Liver (tissue), 9 donors: Measurements from ENCODE around the gene FAM8A1. TPM values are rescaled to one million over a fixed set of nuclear protein-coding genes. Genes with fewer than 3 reads are reported as not detected.
A peak's percentile ranks its signal among the peaks of the same experiment; 100 is the strongest.

Source experiments
- DNase-seq: peaks from one replicate; pipeline ENCODE4 v3.0.0-alpha.2; 2017; ENCODE audit warnings: low spot score
- H3K27ac ChIP-seq, 2 donors: one replicate each; pipeline ENCODE4 v1.7.0; 2013; ENCODE audit warnings: inconsistent platforms in 2 of 2, low read length in 2 of 2, control low read depth in 1 of 2, low read depth in 1 of 2, mild to moderate bottlenecking in 1 of 2
- H3K27me3 ChIP-seq, 4 donors: one replicate each; pipeline versions ENCODE4 v1.6.1 to v1.7.0; 2013; ENCODE audit warnings: low read length in 3 of 4, inconsistent platforms in 1 of 4, mild to moderate bottlenecking in 1 of 4, moderate library complexity in 1 of 4; ENCODE audit not compliant: control insufficient read depth in 4 of 4, insufficient read depth in 4 of 4
- H3K36me3 ChIP-seq, 4 donors: one replicate each; pipeline versions ENCODE4 v1.6.1 to v1.7.0; 2013; ENCODE audit warnings: low read length in 3 of 4, mild to moderate bottlenecking in 3 of 4, low read depth in 1 of 4, moderate library complexity in 1 of 4; ENCODE audit not compliant: control insufficient read depth in 4 of 4, insufficient read depth in 3 of 4
- H3K4me1 ChIP-seq, 4 donors: one replicate each; pipeline versions ENCODE4 v1.6.1 to v1.7.0; 2013; ENCODE audit warnings: low read length in 3 of 4, mild to moderate bottlenecking in 3 of 4, moderate library complexity in 1 of 4; ENCODE audit not compliant: control insufficient read depth in 4 of 4, insufficient read depth in 4 of 4
- H3K4me3 ChIP-seq, 3 donors: one replicate each; pipeline versions ENCODE4 v1.6.1 to v1.7.0; 2013; ENCODE audit warnings: low read length in 3 of 3, control low read depth in 1 of 3, low read depth in 1 of 3, mild to moderate bottlenecking in 1 of 3
- H3K9ac ChIP-seq, 2 donors: one replicate each; pipeline ENCODE4 v1.7.0; 2013; ENCODE audit warnings: low read length in 2 of 2, mild to moderate bottlenecking in 2 of 2, moderate library complexity in 2 of 2, control low read depth in 1 of 2, low read depth in 1 of 2
- H3K9me3 ChIP-seq, 4 donors: one replicate each; pipeline versions ENCODE4 v1.6.1 to v1.7.0; 2013; ENCODE audit warnings: low read length in 3 of 4; ENCODE audit not compliant: control insufficient read depth in 4 of 4
- EGR1 ChIP-seq, 2 donors: IDR thresholded peaks; 2 replicates each; pipeline ENCODE4 v1.6.1; 2016 to 2018; ENCODE audit warnings: antibody characterized with exemption in 2 of 2, low read depth in 2 of 2
- FOXA1 ChIP-seq: IDR thresholded peaks from 2 replicates; pipeline ENCODE4 v1.6.1; 2016; ENCODE audit warnings: antibody characterized with exemption
- FOXA2 ChIP-seq: IDR thresholded peaks from 2 replicates; pipeline ENCODE4 v1.6.1; 2016; ENCODE audit warnings: antibody characterized with exemption
- GABPA ChIP-seq, 2 donors: IDR thresholded peaks in 1 of 2; conservative IDR thresholded peaks in 1 of 2; 2 replicates each; pipeline ENCODE4 v1.6.1; 2016; ENCODE audit warnings: antibody characterized with exemption in 2 of 2, mild to moderate bottlenecking in 1 of 2, moderate library complexity in 1 of 2
- HNF4A ChIP-seq, 2 donors: conservative IDR thresholded peaks; 2 replicates each; pipeline ENCODE4 v1.6.1; 2016; ENCODE audit warnings: antibody characterized with exemption in 2 of 2, mild to moderate bottlenecking in 2 of 2
- HNF4G ChIP-seq: IDR thresholded peaks from 2 replicates; pipeline ENCODE4 v1.6.1; 2016; ENCODE audit warnings: antibody characterized with exemption
- JUND ChIP-seq, 2 donors: IDR thresholded peaks; 2 replicates each; pipeline ENCODE4 v1.6.1; 2016; ENCODE audit warnings: antibody characterized with exemption in 2 of 2
- MAX ChIP-seq: IDR thresholded peaks from 2 replicates; pipeline ENCODE4 v1.6.1; 2016; ENCODE audit warnings: antibody characterized with exemption
- NR2F2 ChIP-seq: IDR thresholded peaks from 2 replicates; pipeline ENCODE4 v1.6.1; 2016; ENCODE audit warnings: antibody characterized with exemption
- RAD21 ChIP-seq, 2 donors: IDR thresholded peaks; 2 replicates each; pipeline ENCODE4 v1.6.1; 2016; ENCODE audit warnings: antibody characterized with exemption in 2 of 2, mild to moderate bottlenecking in 2 of 2
- REST ChIP-seq: IDR thresholded peaks from 2 replicates; pipeline ENCODE4 v1.6.1; 2016; ENCODE audit warnings: antibody characterized with exemption, mild to moderate bottlenecking
- RXRA ChIP-seq, 2 donors: IDR thresholded peaks; 2 replicates each; pipeline ENCODE4 v1.6.1; 2017 to 2018; ENCODE audit warnings: antibody characterized with exemption in 2 of 2, mild to moderate bottlenecking in 1 of 2
- SP1 ChIP-seq: IDR thresholded peaks from 2 replicates; pipeline ENCODE4 v1.6.1; 2018; ENCODE audit warnings: antibody characterized with exemption, mild to moderate bottlenecking
- TAF1 ChIP-seq: conservative IDR thresholded peaks from 2 replicates; pipeline ENCODE4 v1.6.1; 2016; ENCODE audit warnings: antibody characterized with exemption, mild to moderate bottlenecking
- YY1 ChIP-seq: IDR thresholded peaks from 2 replicates; pipeline ENCODE4 v1.6.1; 2016; ENCODE audit warnings: antibody characterized with exemption, mild to moderate bottlenecking
- WGBS: extraction: QIAGEN DNeasy Blood & Tissue Kit; methylation state at CpG from one replicate; pipeline ENCODE4 v1.1.7; 2013; 5-methylcytosine and 5-hydroxymethylcytosine counted together
- polyA plus RNA-seq, 2 donors: library from polyadenylated mRNA; stranded (reverse) in 1 of 2; unstranded in 1 of 2; fragments of 200-250 nt in 1 of 2; fragments of >200 nt in 1 of 2; fragmentation: Nextera tagmentation in 1 of 2; extraction: Ambion mirVana in 1 of 2; gene quantifications; one replicate each; pipeline versions ENCODE4 v1.2.1 to v1.2.3, GENCODE V29; 2013 to 2015
- total RNA-seq, 2 donors: library from RNA; depleted of rRNA; stranded (reverse); fragments of >200 nt; gene quantifications; one replicate each; pipeline ENCODE4 v1.2.3, GENCODE V29; 2014
- TF ChIP-seq, protein P1 (sequence below): fragments of 150-350 bp; IDR thresholded peaks from 2 replicates; pipeline ENCODE4 v1.5.1; 2017; ENCODE audit warnings: improper control_type of control experiment, low read depth, low read length; ENCODE audit not compliant: missing input control
- TF ChIP-seq, protein P2 (sequence below): IDR thresholded peaks from 2 replicates; pipeline ENCODE4 v1.6.1; 2016; ENCODE audit warnings: antibody characterized with exemption
- TF ChIP-seq, protein P3 (sequence below): IDR thresholded peaks from 2 replicates; pipeline ENCODE4 v1.6.1; 2016; ENCODE audit warnings: antibody characterized with exemption
- donor health status: healthy.
- donor health status: healthy.
- donor health status: healthy.
- donor health status: healthy.
- donor health status: healthy.

FAM8A1 gene
- total and polyA plus RNA-seq, 4 donors: 20.7 to 47.2 (median 20.9) TPM

DNA sequence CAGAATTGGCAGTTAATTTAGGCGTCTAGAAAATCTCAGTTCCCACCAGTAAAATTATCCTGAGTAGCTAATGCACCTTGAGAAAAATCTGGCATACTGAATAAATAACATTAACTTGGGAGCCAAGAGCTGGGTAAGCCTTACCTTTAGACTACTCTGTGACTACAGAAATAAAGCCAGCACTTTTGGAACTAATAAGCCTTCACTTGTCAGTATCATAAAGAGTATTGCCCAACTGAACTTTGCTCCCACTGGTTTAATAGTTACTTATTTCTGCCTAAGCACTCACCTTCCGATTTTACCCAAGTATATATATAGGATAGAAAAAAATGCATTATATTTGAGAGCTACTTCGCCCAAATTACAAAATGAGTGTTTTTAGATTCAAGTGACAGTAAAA lies 10.7 kb downstream of the FAM8A1 start:
- no peaks in the 10 kb centered on the region for H3K9me3 ChIP-seq
- H3K4me3 ChIP-seq: no peak overlapping the region
- H3K4me1 ChIP-seq: peaks cover 8 to 41% (median 25%) of the 10 kb centered on the region in 4 donors
- H3K27me3 ChIP-seq: no peaks in the 10 kb centered on the region
- DNase-seq: no peak
- TF ChIP-seq GABPA (IDR thresholded peaks at IDR 0.05 in 1 of 2, conservative IDR thresholded peaks at IDR 0.05 in 1 of 2): peak in 1 of 2 donors; percentile 17
- no peak for TF ChIP-seq MAX
- peak; percentile 54 for TF ChIP-seq SP1
- TF ChIP-seq NR2F2: no peak
- TF ChIP-seq EGR1 (IDR thresholded peaks at IDR 0.05; ENCODE audit: low read depth in 2 of 2): peak in 1 of 2 donors; percentile 12
- TF ChIP-seq, protein P1, sequence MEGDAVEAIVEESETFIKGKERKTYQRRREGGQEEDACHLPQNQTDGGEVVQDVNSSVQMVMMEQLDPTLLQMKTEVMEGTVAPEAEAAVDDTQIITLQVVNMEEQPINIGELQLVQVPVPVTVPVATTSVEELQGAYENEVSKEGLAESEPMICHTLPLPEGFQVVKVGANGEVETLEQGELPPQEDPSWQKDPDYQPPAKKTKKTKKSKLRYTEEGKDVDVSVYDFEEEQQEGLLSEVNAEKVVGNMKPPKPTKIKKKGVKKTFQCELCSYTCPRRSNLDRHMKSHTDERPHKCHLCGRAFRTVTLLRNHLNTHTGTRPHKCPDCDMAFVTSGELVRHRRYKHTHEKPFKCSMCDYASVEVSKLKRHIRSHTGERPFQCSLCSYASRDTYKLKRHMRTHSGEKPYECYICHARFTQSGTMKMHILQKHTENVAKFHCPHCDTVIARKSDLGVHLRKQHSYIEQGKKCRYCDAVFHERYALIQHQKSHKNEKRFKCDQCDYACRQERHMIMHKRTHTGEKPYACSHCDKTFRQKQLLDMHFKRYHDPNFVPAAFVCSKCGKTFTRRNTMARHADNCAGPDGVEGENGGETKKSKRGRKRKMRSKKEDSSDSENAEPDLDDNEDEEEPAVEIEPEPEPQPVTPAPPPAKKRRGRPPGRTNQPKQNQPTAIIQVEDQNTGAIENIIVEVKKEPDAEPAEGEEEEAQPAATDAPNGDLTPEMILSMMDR: no peak
- no peak for TF ChIP-seq YY1
- peak; percentile 37 to 55 for TF ChIP-seq RXRA (IDR thresholded peaks at IDR 0.05)
- TF ChIP-seq JUND (IDR thresholded peaks at IDR 0.05): peak in 1 of 2 donors; percentile 40
- peak in 1 of 2 donors; percentile 28 for TF ChIP-seq RAD21 (IDR thresholded peaks at IDR 0.05)
- peak; percentile 48 for TF ChIP-seq REST
- TF ChIP-seq, protein P2, sequence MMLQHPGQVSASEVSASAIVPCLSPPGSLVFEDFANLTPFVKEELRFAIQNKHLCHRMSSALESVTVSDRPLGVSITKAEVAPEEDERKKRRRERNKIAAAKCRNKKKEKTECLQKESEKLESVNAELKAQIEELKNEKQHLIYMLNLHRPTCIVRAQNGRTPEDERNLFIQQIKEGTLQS: no peak
- TF ChIP-seq TAF1: peak; percentile 59
- peak; percentile 71 for TF ChIP-seq HNF4G
- TF ChIP-seq HNF4A (conservative IDR thresholded peaks at IDR 0.05): peak; percentile 87 to 91
- TF ChIP-seq, protein P3, sequence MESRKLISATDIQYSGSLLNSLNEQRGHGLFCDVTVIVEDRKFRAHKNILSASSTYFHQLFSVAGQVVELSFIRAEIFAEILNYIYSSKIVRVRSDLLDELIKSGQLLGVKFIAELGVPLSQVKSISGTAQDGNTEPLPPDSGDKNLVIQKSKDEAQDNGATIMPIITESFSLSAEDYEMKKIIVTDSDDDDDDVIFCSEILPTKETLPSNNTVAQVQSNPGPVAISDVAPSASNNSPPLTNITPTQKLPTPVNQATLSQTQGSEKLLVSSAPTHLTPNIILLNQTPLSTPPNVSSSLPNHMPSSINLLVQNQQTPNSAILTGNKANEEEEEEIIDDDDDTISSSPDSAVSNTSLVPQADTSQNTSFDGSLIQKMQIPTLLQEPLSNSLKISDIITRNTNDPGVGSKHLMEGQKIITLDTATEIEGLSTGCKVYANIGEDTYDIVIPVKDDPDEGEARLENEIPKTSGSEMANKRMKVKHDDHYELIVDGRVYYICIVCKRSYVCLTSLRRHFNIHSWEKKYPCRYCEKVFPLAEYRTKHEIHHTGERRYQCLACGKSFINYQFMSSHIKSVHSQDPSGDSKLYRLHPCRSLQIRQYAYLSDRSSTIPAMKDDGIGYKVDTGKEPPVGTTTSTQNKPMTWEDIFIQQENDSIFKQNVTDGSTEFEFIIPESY: no peak
- TF ChIP-seq FOXA1: no peak
- peak; percentile 19 for TF ChIP-seq FOXA2
- H3K36me3 ChIP-seq: peaks cover 3 to 21% (median 10%) of the 10 kb centered on the region in 4 donors
- no peak overlapping the region for H3K9ac ChIP-seq
- 37% methylated on average over 3 of the region's 3 CpGs for WGBS
- H3K27ac ChIP-seq: peak overlapping the region in 1 of 2 donors; percentile 44
